Iris pigment epithelial cell (primary cell): Measurements from ENCODE around the gene USP27X.
A peak's percentile ranks its signal among the peaks of the same experiment; 100 is the strongest.

Source experiments
- DNase-seq: peaks from one replicate; pipeline ENCODE4 v3.0.0-alpha.2; 2011; ENCODE audit warnings: low read depth

Gene USP27X

DNA sequence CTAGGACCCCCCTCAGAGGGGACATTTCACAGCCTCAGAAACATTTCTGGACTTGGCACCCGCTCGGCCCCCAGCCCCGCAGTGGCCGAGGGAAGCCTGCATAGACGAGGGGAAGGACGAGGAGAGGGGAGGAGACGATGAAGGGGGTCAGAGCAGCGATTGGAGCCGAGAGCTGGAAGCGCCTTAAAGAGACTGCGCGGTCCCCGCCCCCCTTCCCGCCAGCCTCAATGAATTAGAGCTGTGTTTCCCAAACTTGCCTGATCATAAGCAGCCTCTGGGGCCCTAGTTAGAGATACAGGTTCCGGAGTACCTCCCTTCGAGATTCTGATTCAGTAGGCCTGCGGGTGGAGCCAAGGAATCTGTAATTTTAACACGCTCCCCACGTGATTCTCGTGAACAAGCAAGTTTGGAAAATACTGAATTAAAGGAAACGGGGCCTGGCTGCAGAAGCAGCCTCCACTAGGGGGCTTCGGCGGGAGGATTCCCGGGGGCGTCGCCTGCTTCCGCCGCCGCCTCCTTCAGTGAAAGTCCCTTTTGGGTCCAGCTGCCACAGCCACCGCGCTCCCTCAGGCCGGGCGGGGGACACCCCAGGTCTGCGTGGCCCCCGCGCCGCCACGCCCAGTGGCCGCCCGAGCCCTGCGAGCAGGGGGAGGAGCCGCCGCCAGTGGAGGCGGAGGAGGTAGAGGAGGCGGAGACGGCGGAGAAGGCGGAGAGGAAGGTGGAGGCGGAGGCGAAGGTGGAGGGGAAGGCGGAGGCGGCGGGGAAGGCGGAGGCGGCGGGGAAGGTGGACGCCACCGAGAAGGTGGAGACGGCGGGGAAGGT lies at the start of gene USP27X:
USP27X (plus strand) TSS at position 651 of the 822 bp plus-strand sequence. CDS start 824 bp downstream, outside the sequence.
- DNase-seq: peak; percentile 76

DNA sequence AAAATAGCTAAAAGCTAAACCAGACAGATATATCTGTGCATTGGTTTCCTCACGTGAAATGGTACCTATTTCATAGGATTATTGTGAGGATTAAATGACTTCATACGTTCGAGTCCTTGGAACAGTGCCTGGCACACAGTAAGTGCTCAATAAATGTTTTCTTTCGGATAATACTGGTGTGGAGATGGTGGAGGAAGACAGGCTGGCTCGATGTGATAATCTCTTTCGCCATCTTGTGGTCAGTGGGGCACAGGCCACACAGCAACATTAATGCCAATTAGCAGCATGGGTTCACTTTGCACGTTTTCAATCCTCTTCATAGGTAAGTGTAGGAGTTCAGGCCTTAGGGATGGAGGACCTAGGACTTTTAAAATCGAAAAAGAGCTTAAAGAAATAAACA lies 40.9 kb upstream of the USP27X start:
- DNase-seq: peak; percentile 22

DNA sequence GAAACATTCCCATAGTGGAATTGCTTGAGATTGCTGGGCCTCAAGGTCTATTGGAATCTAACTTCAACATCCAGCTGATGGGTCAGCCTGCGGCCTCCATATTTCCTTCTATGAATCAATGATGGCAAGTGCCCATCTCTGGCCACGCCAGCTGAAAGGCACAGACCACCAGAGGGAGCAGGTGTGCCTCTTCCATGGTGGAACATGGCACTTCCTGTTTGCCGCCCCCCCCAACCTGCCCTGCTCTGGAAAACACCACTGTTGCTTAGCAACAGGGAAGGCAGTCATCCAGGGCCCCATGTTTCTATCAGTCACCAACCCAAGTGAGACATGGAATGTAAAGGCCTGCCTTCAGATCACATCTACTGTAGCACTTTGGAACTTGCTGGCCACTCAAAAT lies 38.6 kb upstream of the USP27X start:
- peak; percentile 43 for DNase-seq

GRCh38 chrX:49842621-49843020 lies 36.7 kb upstream of the USP27X start:
- no peak for DNase-seq

DNA sequence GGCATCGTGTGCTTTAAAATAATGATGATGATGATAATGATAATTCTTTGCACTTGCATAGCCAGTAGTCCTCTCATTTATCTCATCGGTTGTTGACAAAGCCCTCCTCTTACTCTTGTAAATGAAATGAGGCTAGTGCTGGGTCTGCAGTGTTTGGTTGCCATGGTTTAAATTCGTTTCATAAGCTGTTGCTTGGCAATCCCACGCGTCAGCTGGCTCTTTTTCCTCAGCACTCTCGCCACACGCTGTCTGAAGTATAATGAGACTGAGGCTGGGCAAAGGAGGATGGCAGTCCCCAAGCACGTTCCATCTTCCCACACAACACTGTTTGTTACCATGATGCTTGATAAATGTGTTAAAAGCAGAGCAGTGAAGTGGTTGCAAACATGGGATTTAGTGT lies 34.7 kb upstream of the USP27X start:
- DNase-seq: no peak

DNA sequence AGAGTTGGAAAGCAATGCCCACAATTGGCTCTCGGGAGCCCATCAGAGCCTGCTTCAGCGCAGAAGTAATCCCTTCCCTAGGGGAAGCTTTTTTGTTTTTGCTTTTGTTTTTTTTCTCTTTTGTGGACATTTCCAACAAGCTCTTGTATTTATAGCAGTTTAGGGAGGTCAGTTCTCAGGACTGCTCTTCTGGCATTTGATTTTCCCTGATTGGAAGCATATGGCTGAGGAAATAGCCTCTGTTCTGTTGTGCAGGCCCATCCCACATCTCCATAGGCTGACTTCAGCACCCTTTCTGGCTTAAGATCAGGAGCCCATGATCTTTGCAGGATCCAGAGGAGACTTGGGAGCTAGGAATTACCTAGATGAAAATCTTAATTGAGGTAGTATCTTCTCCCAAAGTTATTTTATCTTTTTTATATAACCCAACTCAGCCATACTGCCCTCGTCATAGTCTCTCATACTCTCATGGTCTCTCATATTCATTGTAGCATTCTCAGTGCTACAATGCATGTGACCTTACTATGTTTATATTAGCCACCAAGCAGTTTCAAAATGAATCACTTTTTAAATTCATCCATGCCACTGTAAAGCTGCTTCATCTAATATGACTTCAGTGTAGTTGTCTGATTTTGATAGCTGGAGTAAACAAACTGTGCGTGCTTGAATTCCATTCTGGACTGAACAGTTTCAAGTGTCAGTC lies 33.4 kb upstream of the USP27X start:
- DNase-seq: no peak

- DNase-seq: no peak
These were observed 32.8 kb upstream of the USP27X start for GRCh38 chrX:49846522-49846921.

DNA sequence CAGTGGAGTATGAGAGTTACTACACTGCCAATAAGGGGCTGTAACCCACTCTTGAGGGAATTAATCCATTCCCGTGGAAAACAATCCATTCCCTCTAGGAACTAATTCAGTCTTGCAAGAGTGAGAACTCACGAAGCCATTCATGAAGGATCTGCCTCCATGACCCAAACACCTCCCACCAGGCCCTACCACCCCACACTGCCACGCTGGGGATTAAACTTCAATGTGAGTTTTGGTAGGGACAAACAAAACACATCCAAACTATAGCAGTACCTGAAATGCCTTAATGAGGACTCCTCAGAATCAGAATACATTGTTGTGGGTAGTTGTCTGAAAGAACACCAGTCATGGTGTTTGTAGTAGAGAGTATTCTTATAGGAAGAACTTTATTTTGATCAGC lies 31.0 kb upstream of the USP27X start:
- DNase-seq: no peak

- no peak for DNase-seq
These were observed 29.3 kb upstream of the USP27X start for GRCh38 chrX:49850028-49850427.

- no peak for DNase-seq
These were observed 25.6 kb upstream of the USP27X start for GRCh38 chrX:49853661-49854060.

- no peak for DNase-seq
These were observed 22.5 kb upstream of the USP27X start for GRCh38 chrX:49856819-49857218.

DNA sequence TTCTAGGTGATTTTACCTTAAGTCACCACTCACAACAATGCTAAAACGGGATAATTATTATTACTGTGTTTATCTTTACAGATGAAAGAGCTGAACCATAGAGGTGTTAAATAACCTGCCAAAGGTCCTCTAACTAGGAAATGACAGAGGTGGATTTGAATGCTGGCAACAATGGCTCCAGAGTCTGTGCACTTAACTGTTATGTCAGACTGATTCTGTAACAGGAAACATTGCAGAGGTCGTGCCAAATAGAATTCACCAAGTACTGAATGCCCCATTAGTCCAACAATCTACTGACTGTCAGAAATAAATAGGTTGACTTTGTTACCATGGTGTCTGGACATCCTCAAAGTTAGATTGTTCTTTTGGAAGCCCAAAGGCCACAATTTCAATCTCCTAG lies 20.9 kb upstream of the USP27X start:
- no peak for DNase-seq

DNA sequence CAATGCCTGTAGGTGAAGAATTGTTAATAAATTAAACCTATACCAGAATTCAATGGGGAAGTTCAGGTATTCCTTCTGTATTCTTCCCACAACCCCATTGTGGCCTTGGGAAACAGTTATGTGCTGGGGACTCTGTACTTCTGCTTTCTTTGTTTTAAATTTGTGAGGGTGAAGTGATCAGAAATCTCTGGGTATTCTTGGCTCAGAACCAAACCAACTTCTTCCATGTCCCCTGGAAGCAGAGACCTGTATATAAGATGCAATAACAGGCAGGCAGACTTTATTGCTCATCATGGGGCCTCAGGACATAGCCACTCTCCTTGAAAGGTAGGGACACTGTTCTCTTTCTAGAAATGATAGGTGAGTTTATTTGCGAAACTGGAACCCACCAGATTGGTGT lies 19.8 kb upstream of the USP27X start:
- no peak for DNase-seq

DNA sequence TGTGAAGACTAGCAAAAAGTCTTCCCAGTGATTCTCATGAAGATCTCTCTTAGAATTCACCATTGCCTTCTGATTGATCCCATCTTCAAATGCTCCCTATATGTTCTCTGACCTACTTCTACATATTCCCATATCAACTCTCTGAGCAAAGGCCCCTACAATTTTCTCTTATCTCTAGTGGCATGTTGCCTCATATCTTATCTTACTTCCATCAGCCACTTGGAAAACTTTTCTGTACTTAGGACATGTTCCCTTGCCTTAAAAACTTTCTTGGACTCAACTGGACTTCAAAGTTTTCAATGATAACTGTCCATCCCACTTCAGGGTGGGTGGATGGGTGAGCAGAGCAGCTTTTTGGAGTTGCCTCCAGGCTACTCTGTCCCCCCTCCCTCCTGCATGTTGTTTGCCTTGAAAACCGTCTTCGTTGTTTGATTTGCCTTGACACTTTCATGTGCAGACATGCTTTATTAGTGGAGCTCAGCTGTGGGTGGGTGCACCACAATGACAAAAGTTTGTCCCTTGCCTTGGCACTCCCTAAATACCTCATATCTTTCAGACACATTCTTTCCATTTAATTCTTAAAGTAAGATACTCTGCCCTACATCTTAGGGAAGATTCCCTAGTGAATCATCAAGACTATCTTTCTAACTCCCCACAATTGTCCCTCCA lies 18.3 kb upstream of the USP27X start:
- DNase-seq: no peak

DNA sequence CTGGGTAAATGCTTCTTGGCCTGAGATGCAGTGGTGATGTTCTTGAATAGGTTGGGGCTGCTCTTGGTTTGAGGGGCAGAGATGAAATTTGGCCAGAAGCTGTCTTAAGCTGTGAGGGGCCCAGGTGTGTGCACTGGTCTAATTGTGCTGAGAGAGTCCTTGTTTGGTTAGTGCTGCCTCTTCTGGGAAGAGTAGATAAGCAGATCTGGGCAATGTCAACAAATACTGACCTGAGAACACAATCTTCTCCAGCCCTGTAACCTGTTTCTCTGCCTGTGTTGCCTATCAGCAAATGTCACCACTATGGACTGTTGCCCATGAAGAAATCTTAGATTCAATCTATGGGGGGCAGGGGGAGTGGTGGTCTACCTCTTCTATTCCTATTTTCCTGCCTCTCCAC lies 17.2 kb upstream of the USP27X start:
- DNase-seq: no peak

GRCh38 chrX:49868739-49869138 lies 10.5 kb upstream of the USP27X start:
- DNase-seq: no peak

GRCh38 chrX:49876750-49877149 lies 2.5 kb upstream of the USP27X start:
- peak; percentile 40 for DNase-seq

GRCh38 chrX:49877397-49878101 lies 1.7 kb upstream of the USP27X start:
- DNase-seq: no peak

- DNase-seq: peak; percentile 1
These were observed 1.0 kb upstream of the USP27X start for GRCh38 chrX:49878128-49878833.

- DNase-seq: peak; percentile 1
These were observed 483 bp downstream of the USP27X start for GRCh38 chrX:49879656-49880277.

GRCh38 chrX:49880668-49881067 lies 1.4 kb downstream of the USP27X start:
- no peak for DNase-seq
